HepG2 (cell line): ENCODE measurements around the gene WDR70. TPM values are rescaled to one million over a fixed set of nuclear protein-coding genes. Genes with fewer than 3 reads are reported as not detected.

Experiments
- ATAC-seq: fragments of 200-7000 bp; cut with Tn5 transposase; 3 replicates; pipeline ENCODE4 v1.9.1; 2020; ENCODE audit warnings: mild to moderate bottlenecking, moderate library complexity
- BruUV-seq: library from RNA; stranded (reverse); fragments of 400-500 nt; replicated peaks from 2 replicates; lab custom pipeline; 2021; lab: Mats Ljungman, UMichigan
- CTCF ChIA-PET: fragments of 300-600 bp; formaldehyde crosslinking; extraction: SDS; loops from one replicate; lab custom pipeline; 2021; ENCODE audit warnings: low total read pairs, inconsistent platforms, low intra/inter-chr PET ratio; lab: Yijun Ruan, JAX
- POLR2A ChIA-PET: fragments of 350-600 bp; sonication (Branson Sonifier 250); formaldehyde crosslinking; loops from one replicate; lab custom pipeline; 2020; ENCODE audit warnings: antibody characterized with exemption, inconsistent platforms; lab: Yijun Ruan, JAX
- DNase-seq: peaks from one replicate; pipeline ENCODE4 v3.0.0-alpha.2; 2015; ENCODE audit warnings: low spot score
- FAIRE-seq: peaks from 3 replicates; lab custom pipeline; 2011; peaks lifted over from hg19 to GRCh38; lab: Jason Lieb, UNC
- H2AFZ ChIP-seq: one replicate; pipeline ENCODE4 v1.6.1; 2011; ENCODE audit warnings: low read length, inconsistent platforms
- H3K27ac ChIP-seq: fragments of 300-600 bp; 3 replicates; pipeline ENCODE4 v1.8.0; 2011; ENCODE audit warnings: mixed run types, mild to moderate bottlenecking, mixed read lengths, low read length, inconsistent platforms; ENCODE audit not compliant: insufficient read depth; ENCODE audit errors: extremely low read length
- H3K27me3 ChIP-seq, 2 experiments: fragments of 200-600 bp in 1 of 2; 2 replicates in 1 of 2; 3 replicates in 1 of 2; pipeline versions ENCODE4 v1.6.0 to v1.8.0; 2011; ENCODE audit warnings: low read length in 2 of 2, mild to moderate bottlenecking in 2 of 2, moderate library complexity in 2 of 2, inconsistent platforms in 1 of 2; ENCODE audit not compliant: insufficient read depth in 2 of 2, control insufficient read depth in 1 of 2
- H3K36me3 ChIP-seq, 2 experiments: fragments of 200-600 bp in 1 of 2; replicated peaks in 1 of 2; 2 replicates in 1 of 2; 3 replicates in 1 of 2; pipeline versions ENCODE4 v1.5.1 to v1.8.0; 2011; ENCODE audit warnings: low read length in 2 of 2, inconsistent platforms in 1 of 2; ENCODE audit not compliant: insufficient read depth in 2 of 2, control insufficient read depth in 1 of 2
- H3K4me1 ChIP-seq: 2 replicates; pipeline ENCODE4 v1.5.1; 2012; ENCODE audit warnings: low read length, inconsistent platforms; ENCODE audit not compliant: insufficient read depth
- H3K4me2 ChIP-seq: 2 replicates; pipeline ENCODE4 v1.6.0; 2011; ENCODE audit warnings: low read depth, low read length, inconsistent platforms
- H3K4me3 ChIP-seq, 3 experiments: fragments of 200-600 bp in 1 of 3; sonication (generic), shearing (Covaris generic) in 1 of 3; replicated peaks in 1 of 3; 2 replicates each; pipeline ENCODE4 v1.5.1; 2011 to 2016; ENCODE audit warnings: low read length in 3 of 3, inconsistent platforms in 2 of 3, low read depth in 2 of 3, mild to moderate bottlenecking in 2 of 3, control low read depth in 1 of 3, mixed read lengths in 1 of 3; ENCODE audit not compliant: insufficient read depth in 1 of 3
- H3K79me2 ChIP-seq: one replicate; pipeline ENCODE4 v1.6.1; 2011; ENCODE audit warnings: low read length, inconsistent platforms; ENCODE audit not compliant: insufficient read depth
- H3K9ac ChIP-seq: 2 replicates; pipeline ENCODE4 v1.6.0; 2011; ENCODE audit warnings: mild to moderate bottlenecking, low read depth, low read length, inconsistent platforms; ENCODE audit not compliant: insufficient read depth
- H3K9me3 ChIP-seq: 2 replicates; pipeline ENCODE4 v1.5.1; 2012; ENCODE audit warnings: mild to moderate bottlenecking, low read length
- H4K20me1 ChIP-seq: 2 replicates; pipeline ENCODE4 v1.6.0; 2011; ENCODE audit warnings: inconsistent platforms, mild to moderate bottlenecking, low read length, moderate library complexity; ENCODE audit not compliant: insufficient read depth
- ARID5B ChIP-seq: IDR thresholded peaks from 2 replicates; pipeline ENCODE4 v1.4.0; 2020; ENCODE audit warnings: mild to moderate bottlenecking, missing genetic modification reagents
- DPF2 ChIP-seq: sonication (generic); formaldehyde crosslinking; IDR thresholded peaks from 2 replicates; pipeline ENCODE4 v1.4.0; 2020; ENCODE audit warnings: mild to moderate bottlenecking, low read depth, missing genetic modification reagents, borderline replicate concordance
- HDAC6 ChIP-seq: fragments of 200-600 bp; sonication (generic); IDR thresholded peaks from 2 replicates; pipeline ENCODE4 v1.7.0; 2017; ENCODE audit warnings: mild to moderate bottlenecking, antibody characterized with exemption, low read length, low read depth
- JUNB ChIP-seq: sonication (generic); formaldehyde crosslinking; IDR thresholded peaks from 2 replicates; pipeline ENCODE4 v1.8.0; 2022; ENCODE audit warnings: missing genetic modification reagents, mild to moderate bottlenecking, borderline replicate concordance
- MATR3 ChIP-seq: sonication (generic); formaldehyde crosslinking; IDR thresholded peaks from 2 replicates; pipeline ENCODE4 v1.4.0; 2020; ENCODE audit warnings: missing genetic modification reagents
- PCBP2 ChIP-seq: fragments of 200-400 bp; formaldehyde crosslinking; optimal IDR thresholded peaks from 2 replicates; pipeline ENCODE3; 2018; ENCODE audit warnings: low read length, low read depth; ENCODE audit not compliant: poor library complexity, severe bottlenecking
- PRDM10 ChIP-seq: sonication (generic); formaldehyde crosslinking; IDR thresholded peaks from 2 replicates; pipeline ENCODE4 v1.4.0; 2020; ENCODE audit warnings: low read depth, missing genetic modification reagents
- RBM22 ChIP-seq: fragments of 200-400 bp; formaldehyde crosslinking; optimal IDR thresholded peaks from 2 replicates; pipeline ENCODE3; 2017; ENCODE audit warnings: mild to moderate bottlenecking, low read length, moderate library complexity
- RFX5 ChIP-seq: IDR thresholded peaks from 2 replicates; pipeline ENCODE4 v1.6.1; 2011; ENCODE audit warnings: low read depth, low read length, improper control_type of control experiment
- SMARCE1 ChIP-seq: fragments of 450-650 bp; IDR thresholded peaks from 2 replicates; pipeline ENCODE4 v1.6.1; 2017; ENCODE audit warnings: borderline replicate concordance
- TAF15 ChIP-seq: fragments of 200-400 bp; formaldehyde crosslinking; IDR thresholded peaks from one replicate; pipeline ENCODE4 v1.6.1; 2018; ENCODE audit warnings: mild to moderate bottlenecking, low read depth, low read length; ENCODE audit not compliant: poor library complexity, severe bottlenecking
- WIZ ChIP-seq: sonication (generic); formaldehyde crosslinking; IDR thresholded peaks from 2 replicates; pipeline ENCODE4 v1.5.1; 2020; ENCODE audit warnings: mild to moderate bottlenecking, missing genetic modification reagents
- ZNF317 ChIP-seq: sonication (generic); formaldehyde crosslinking; IDR thresholded peaks from 2 replicates; pipeline ENCODE4 v1.5.0; 2020; ENCODE audit warnings: mild to moderate bottlenecking, missing genetic modification reagents
- ZNF720 ChIP-seq: sonication (generic); formaldehyde crosslinking; IDR thresholded peaks from 2 replicates; pipeline ENCODE4 v1.4.0; 2020; ENCODE audit warnings: missing genetic modification reagents
- ZNF773 ChIP-seq: sonication (generic); formaldehyde crosslinking; IDR thresholded peaks from 2 replicates; pipeline ENCODE4 v1.4.0; 2020; ENCODE audit warnings: missing genetic modification reagents, borderline replicate concordance
- in situ Hi-C: cut with HindIII; loops from 2 replicates; pipeline ENCODE4 v1.10.0; 2017; ENCODE audit warnings: low pct_unique_long_range_greater_than_20kb; ENCODE audit not compliant: extremely low pct_ligation_motif_present
- intact Hi-C: fragments of 100-400 bp; cut with micrococcal nuclease; formaldehyde crosslinking; loops from one replicate; pipeline ENCODE4 v1.10.0; 2022; ENCODE audit not compliant: unreplicated experiment
- polyA plus RNA-seq, 8 experiments: library from polyadenylated mRNA; depleted of rRNA in 3 of 8; stranded (reverse) in 7 of 8; unstranded in 1 of 8; fragments of >200 nt; fragmentation: Illumina TruSeq in 4 of 8; extraction: Trizol in 4 of 8; gene quantifications; 2 replicates each; pipeline versions ENCODE4 v1.2.1 to v1.2.3, GENCODE V29; 2011 to 2016; ENCODE audit warnings: low read depth in 4 of 8, missing spikeins in 1 of 8, mixed read lengths in 1 of 8; ENCODE audit not compliant: insufficient read depth in 1 of 8
- total RNA-seq, 5 experiments: library from RNA; depleted of rRNA; stranded (reverse); fragments of >200 nt; fragmentation: Illumina TruSeq; extraction: Trizol; gene quantifications; 2 replicates each; pipeline ENCODE4 v1.2.3, GENCODE V29; 2016; ENCODE audit warnings: low read depth in 1 of 5
- TF ChIP-seq, protein P1 (sequence below): sonication (generic); formaldehyde crosslinking; IDR thresholded peaks from 2 replicates; pipeline ENCODE4 v1.4.0; 2020; ENCODE audit warnings: mild to moderate bottlenecking, low read depth, missing genetic modification reagents

WDR70 gene
- total and polyA plus RNA-seq, 2 of the 13 experiments (the other 11 are each of a cell fraction or from before 2014, with no cell fraction given), result 14.6 to 30.6 TPM

GRCh38 chr5:37568893-37569292, 189.8 kb downstream of the WDR70 start:
- H3K4me1 ChIP-seq, result peaks cover 4% of the 10 kb centered on the region
- H2AFZ ChIP-seq, result no peak overlapping the region
- DNase-seq (no peak), FAIRE-seq (no peak), ATAC-seq (no peak)
- ChIA-PET CTCF (no interaction called here), POLR2A (no interaction called here)
- H3K27ac ChIP-seq, result no peak overlapping the region
- no peaks in the 10 kb centered on the region for H4K20me1 ChIP-seq
- no peak overlapping the region for H3K4me2 ChIP-seq
- no peaks in the 10 kb centered on the region for H3K79me2 ChIP-seq
- intact Hi-C loops (no loop called here), in situ Hi-C loops (no loop called here)
- H3K36me3 ChIP-seq, result no peaks in the 10 kb centered on the region
- no TSS peak for BruUV-seq
- H3K9me3 ChIP-seq, result no peaks in the 10 kb centered on the region
- no peak overlapping the region for H3K9ac ChIP-seq
- H3K27me3 ChIP-seq, result no peaks in the 10 kb centered on the region
- no peak overlapping the region for H3K4me3 ChIP-seq
- no peak for TF ChIP-seq ZNF773 (CRISPR knock-in tag)
- TF ChIP-seq PRDM10 (CRISPR knock-in tag), result no peak
- TF ChIP-seq MATR3 (CRISPR knock-in tag), result no peak
- no peak for TF ChIP-seq RFX5
- no peak for TF ChIP-seq TAF15
- TF ChIP-seq WIZ (CRISPR knock-in tag), result no peak
- no peak for TF ChIP-seq DPF2 (CRISPR knock-in tag)
- TF ChIP-seq SMARCE1, result no peak
- no peak for TF ChIP-seq PCBP2
- TF ChIP-seq ZNF720 (CRISPR knock-in tag), result no peak
- TF ChIP-seq ZNF317 (CRISPR knock-in tag), result no peak
- TF ChIP-seq JUNB, result no peak
- TF ChIP-seq ARID5B (CRISPR knock-in tag), result no peak
- TF ChIP-seq HDAC6, result no peak
- TF ChIP-seq, protein P1, sequence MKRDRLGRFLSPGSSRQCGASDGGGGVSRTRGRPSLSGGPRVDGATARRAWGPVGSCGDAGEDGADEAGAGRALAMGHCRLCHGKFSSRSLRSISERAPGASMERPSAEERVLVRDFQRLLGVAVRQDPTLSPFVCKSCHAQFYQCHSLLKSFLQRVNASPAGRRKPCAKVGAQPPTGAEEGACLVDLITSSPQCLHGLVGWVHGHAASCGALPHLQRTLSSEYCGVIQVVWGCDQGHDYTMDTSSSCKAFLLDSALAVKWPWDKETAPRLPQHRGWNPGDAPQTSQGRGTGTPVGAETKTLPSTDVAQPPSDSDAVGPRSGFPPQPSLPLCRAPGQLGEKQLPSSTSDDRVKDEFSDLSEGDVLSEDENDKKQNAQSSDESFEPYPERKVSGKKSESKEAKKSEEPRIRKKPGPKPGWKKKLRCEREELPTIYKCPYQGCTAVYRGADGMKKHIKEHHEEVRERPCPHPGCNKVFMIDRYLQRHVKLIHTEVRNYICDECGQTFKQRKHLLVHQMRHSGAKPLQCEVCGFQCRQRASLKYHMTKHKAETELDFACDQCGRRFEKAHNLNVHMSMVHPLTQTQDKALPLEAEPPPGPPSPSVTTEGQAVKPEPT (CRISPR knock-in tag), result no peak
- TF ChIP-seq RBM22, result no peak
